ELR (cell line): ENCODE results near the gene KRT36.

Experiments
- DNase-seq: peaks from one replicate; pipeline ENCODE4 v3.0.0-alpha.2; 2015; ENCODE audit warnings: low read depth

The KRT36 gene

GRCh38 chr17:41521574-41522261 lies 32.0 kb upstream of the KRT36 start:
- DNase-seq: peak; percentile 97

- DNase-seq: peak; percentile 41
Observed at GRCh38 chr17:41520821-41521521, 31.3 kb upstream of the KRT36 start.

GRCh38 chr17:41519501-41520224 lies 30.0 kb upstream of the KRT36 start:
- DNase-seq: no peak

GRCh38 chr17:41518789-41519449 lies 29.2 kb upstream of the KRT36 start, which contains the start of gene KRT15:
KRT15 (minus strand) TSS chr17:41518890; CDS start chr17:41518827, 63 bp downstream.
- peak; percentile 62 for DNase-seq

GRCh38 chr17:41518031-41518430 lies 28.3 kb upstream of the KRT36 start:
- DNase-seq: no peak

- DNase-seq: no peak
Observed at GRCh38 chr17:41516830-41517283, 27.1 kb upstream of the KRT36 start.

- no peak for DNase-seq
Observed at GRCh38 chr17:41516147-41516829, 26.6 kb upstream of the KRT36 start.

- DNase-seq: no peak
Observed at GRCh38 chr17:41513168-41513547, 23.4 kb upstream of the KRT36 start.

- DNase-seq: no peak
Observed at GRCh38 chr17:41512546-41513167, 22.9 kb upstream of the KRT36 start.

- no peak for DNase-seq
Observed at GRCh38 chr17:41511716-41512115, 22.0 kb upstream of the KRT36 start.

GRCh38 chr17:41511116-41511515 lies 21.4 kb upstream of the KRT36 start:
- DNase-seq: no peak

GRCh38 chr17:41510251-41511065 lies 20.7 kb upstream of the KRT36 start:
- no peak for DNase-seq

GRCh38 chr17:41507315-41507880 lies 17.7 kb upstream of the KRT36 start:
- no peak for DNase-seq

GRCh38 chr17:41505809-41506767 lies 16.4 kb upstream of the KRT36 start:
- DNase-seq: no peak

GRCh38 chr17:41505007-41505808 lies 15.5 kb upstream of the KRT36 start, which contains the start of gene KRT13:
KRT13 (minus strand) TSS chr17:41505612; CDS start chr17:41505550, 62 bp downstream.
- DNase-seq: no peak

- no peak for DNase-seq
Observed at GRCh38 chr17:41504246-41504977, 14.7 kb upstream of the KRT36 start.

- no peak for DNase-seq
Observed at GRCh38 chr17:41503202-41503601, 13.5 kb upstream of the KRT36 start.
